Vagina (tissue), 2 donors: ENCODE data around the gene DRAM1.

Experiments used
- CTCF ChIP-seq, 3 experiments: fragments of 450-650 bp in 2 of 3; fragments of 200-600 bp in 1 of 3; sonication (generic) in 1 of 3; IDR thresholded peaks; one replicate each; pipeline ENCODE4 v1.5.1; 2017 to 2019; ENCODE audit warnings: antibody characterized with exemption in 3 of 3, mild to moderate bottlenecking in 2 of 3, moderate library complexity in 2 of 3
- POLR2A ChIP-seq, 2 donors: fragments of 450-650 bp; IDR thresholded peaks; one replicate each; pipeline ENCODE4 v1.6.1; 2017; ENCODE audit warnings: antibody characterized with exemption in 2 of 2, mild to moderate bottlenecking in 2 of 2, moderate library complexity in 2 of 2

GRCh38 chr12:101928556-101928955, 51.2 kb downstream of the DRAM1 start:
- TF ChIP-seq CTCF (IDR thresholded peaks at IDR 0.05) (no peak), POLR2A (IDR thresholded peaks at IDR 0.05) (no peak)
